GM12874 (cell line): ENCODE measurements around the gene GSE1.

Experiments used
- TF ChIP-seq, protein P1 (sequence below): IDR thresholded peaks from 2 replicates; pipeline ENCODE4 v1.5.1; 2011; ENCODE audit warnings: low read depth, mild to moderate bottlenecking, control low read depth, low read length, moderate library complexity; ENCODE audit not compliant: insufficient read depth

GSE1 gene

DNA sequence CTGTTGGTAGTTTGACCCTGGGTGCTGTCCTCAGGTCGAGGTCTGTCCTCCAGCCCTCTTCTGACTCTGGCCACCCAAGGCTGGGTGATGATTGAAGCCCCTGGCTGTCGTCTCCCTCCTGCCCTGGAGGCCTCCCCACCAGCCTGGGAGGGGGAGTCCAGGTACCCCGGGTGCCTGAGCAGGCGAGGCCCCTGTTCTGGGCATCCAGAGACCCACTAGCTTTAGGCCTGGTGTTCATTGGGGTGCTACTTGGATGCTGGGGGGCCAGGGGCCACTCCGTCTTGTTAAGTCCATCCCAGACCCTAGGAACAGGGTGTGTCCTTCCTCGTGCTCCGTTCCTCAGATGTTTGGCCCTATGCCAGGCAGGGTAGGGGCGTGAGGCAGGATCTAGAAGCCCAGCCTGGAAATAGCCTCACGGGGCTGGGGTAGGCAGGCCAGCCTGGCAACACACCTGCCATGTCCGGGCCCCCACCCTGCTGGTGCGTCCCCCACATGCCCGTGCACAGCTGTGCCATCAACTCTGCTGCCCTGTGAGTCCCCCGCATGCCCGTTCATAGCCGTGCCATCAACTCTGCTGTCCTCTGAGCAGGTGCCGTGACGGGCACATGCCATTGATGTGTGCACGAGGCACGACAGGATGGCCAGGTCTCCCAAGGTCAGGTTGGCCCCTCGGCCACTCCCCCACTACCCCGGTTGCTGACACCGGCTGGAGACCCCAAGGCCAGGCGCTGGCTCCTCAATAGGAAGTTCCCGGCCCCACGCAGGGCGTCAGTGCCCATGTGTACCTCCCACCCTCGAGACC, 38.7 kb downstream of the GSE1 start:
- TF ChIP-seq, protein P1, sequence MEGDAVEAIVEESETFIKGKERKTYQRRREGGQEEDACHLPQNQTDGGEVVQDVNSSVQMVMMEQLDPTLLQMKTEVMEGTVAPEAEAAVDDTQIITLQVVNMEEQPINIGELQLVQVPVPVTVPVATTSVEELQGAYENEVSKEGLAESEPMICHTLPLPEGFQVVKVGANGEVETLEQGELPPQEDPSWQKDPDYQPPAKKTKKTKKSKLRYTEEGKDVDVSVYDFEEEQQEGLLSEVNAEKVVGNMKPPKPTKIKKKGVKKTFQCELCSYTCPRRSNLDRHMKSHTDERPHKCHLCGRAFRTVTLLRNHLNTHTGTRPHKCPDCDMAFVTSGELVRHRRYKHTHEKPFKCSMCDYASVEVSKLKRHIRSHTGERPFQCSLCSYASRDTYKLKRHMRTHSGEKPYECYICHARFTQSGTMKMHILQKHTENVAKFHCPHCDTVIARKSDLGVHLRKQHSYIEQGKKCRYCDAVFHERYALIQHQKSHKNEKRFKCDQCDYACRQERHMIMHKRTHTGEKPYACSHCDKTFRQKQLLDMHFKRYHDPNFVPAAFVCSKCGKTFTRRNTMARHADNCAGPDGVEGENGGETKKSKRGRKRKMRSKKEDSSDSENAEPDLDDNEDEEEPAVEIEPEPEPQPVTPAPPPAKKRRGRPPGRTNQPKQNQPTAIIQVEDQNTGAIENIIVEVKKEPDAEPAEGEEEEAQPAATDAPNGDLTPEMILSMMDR = no peak

DNA sequence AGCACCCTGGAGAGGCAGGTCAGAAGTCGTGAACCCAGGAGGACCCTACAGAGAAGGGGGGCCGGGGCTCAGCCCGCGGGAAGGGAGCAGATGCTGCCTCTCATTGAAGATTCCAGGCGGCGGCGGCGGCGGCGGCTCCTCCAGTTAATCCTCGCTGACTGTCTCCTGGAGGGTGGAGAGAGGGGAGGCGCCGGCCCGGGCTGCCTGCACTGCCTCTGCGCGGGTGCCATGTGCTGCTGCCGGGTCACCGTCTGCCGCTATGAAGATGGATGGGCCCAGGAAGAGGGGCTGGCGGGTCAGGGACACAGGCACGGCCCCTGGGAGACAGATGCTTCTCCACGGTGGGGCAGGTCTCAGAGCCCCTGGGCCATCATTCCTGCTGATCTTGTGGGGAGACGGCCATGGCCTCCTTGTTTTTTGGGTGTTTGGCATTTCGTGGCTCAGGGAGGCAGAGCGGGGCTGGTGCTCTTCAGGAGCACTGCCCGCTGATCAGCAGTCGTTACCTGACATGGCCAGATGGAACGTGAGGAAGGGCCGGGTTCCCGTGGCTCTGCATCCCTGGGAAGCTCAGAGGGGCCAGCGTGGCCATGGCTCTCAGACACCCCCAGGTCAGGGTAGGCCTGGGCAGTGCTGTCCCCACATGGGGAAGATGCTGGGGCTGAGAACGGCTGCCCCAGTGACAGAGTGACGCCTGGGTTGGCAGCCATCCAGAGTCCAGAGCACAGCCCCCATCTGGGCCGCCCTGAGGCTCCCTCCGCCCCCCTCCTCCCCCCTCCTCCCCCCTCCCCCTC, 39.5 kb downstream of the GSE1 start:
- TF ChIP-seq, protein P1 = no peak

DNA sequence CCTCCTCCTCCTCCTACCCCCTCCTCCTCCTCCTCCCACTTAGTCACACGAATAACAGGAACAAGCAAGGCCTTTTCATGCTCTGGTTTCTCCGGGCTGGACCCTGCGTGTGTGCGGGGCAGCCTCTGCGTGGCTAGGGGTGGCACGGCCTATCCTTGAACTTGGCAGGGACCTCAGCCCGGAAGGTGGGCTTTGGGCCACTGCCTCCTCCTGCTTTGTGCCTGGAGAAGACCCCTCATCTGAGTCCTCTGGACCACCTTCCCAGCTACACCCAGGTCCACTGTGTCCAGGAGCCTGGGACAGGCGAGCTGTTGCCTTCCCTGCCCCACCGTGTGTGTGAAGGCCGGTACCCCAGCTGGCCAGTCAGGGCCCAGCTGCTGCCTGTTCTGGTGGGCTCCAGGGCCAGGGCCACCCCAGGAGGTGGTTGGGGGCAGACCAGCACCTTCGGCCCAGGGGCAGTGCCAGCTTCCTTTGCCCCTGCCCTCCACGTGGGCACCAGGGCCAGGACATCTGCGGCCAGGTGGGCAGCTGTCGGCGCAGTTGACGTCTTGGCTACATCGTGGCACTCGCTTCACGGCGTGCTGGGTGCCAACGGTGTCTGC, 40.3 kb downstream of the GSE1 start:
- TF ChIP-seq, protein P1 = no peak

DNA sequence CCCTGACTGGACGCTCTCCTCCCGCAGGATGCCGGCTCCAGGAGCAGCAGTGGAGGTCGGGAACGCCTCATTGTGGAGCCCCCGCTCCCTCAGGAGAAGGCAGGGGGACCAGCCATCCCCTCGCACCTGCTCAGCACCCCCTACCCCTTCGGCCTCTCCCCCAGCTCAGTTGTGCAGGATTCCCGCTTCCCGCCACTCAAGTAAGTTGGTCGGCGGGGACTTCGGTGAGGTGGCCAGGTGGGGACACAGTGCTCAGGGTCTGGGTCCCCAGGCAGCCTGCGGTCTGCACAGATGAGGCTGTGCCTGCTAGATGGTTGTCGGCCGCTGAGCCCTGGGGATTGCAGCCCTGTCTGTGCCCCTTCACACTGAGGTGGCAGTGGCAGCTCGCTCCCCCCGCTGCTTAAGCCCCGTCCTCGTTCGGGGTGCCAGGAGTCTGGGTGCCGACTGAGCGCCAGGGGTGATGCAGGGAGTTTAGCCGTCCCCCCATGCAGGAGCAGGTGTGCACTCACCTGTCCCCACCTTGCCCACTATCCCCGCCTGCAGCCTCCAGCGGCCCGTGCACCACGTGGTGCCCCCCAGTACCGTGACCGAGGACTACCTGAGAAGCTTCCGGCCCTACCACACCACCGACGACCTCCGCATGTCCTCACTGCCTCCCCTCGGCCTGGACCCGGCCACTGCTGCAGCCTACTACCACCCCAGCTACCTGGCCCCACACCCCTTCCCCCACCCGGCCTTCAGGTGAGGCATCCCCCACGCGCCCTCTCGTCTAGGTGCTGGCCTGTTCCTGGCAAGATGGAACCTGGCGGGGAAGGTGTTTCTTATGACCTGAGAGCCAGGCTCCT, 41.4 kb downstream of the GSE1 start:
- TF ChIP-seq, protein P1 = no peak

DNA sequence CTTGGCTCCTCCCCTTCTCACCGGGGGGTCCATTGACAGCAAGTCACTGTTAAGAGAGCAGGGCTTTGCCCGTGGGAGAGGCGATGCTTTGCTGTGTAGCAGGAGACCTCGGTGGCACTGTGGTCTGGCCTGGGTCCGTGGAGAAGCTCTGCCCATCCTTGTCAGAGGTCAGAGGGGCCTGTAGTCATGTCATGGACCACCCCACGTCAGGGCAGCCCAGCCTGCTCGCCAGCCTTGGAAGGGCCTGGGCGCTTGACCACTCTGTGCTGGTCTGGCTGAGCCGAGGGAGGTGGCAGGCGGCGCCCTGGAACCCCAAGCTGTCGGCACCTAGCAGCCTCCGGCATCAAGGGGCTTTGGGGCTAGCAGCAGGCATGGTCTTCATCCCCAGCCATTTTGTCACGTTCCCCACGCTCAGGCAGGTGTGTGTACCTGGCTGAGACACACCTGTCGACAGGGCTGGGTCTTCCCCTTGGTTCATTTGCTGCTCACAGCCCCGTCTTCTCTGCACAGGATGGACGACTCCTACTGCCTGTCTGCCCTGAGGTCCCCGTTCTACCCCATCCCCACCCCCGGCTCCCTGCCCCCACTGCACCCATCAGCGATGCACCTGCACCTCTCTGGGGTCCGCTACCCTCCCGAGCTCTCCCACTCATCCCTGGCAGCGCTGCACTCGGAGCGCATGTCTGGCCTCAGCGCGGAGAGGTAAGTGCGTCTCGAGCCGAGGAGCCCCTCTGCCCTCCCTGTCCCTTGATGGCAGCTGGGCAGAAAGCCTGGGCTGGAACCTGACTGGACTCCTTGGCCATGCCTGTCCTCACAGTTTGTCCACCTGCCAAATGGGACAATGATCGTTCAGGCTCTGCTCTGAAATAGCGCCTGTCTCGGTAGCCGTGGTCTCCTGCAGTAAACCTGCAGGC, 42.4 kb downstream of the GSE1 start:
- TF ChIP-seq, protein P1 = no peak

DNA sequence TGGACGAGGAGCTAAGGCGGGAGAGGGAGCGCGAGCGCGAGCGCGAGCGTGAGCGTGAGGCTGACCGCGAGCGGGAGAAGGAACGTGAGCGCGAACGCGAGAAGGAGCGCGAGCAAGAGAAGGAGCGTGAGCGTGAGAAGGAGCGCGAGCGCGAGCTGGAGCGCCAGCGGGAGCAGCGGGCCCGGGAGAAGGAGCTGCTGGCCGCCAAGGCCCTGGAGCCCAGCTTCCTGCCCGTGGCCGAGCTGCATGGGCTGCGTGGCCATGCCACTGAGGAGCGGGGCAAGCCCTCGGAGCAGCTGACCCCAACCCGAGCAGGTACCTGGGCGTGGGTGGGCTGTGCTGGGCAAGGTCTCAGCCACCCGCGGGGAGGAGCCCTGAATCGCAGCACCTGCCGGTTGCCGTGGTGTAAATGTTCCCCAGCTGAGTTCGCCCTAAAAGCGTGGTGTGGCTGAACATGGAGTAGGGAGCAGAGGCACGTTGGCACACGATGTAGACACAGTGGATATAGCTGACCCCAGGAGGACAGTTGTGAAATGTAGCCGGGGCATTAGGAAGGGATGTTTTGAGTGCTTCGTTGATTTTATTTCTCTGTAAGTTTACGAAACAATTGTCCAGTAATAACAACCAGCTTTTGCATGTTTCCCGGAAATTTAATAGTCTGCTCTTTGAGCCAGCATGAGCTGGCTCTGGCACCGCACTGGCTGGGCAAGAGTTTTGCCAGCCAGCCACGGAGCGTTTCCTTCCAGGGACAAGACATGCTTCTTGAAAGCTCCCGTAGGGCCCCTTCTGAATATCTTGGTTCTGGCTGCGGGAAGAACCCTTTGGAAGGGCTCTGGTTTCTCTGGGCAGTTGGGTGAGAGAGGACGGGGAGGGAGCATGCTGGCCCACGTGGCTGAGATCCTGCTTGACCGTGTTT, 43.5 kb downstream of the GSE1 start:
- TF ChIP-seq, protein P1 = no peak
